ENCODE measurements around the gene GPS1. TPM values are rescaled to one million over a fixed set of nuclear protein-coding genes. Genes with fewer than 3 reads are reported as not detected.

Gene GPS1
- total and polyA plus RNA-seq, 9 of the 15 experiments (the other 6 are each of a cell fraction or from before 2014, with no cell fraction given): 3.1 to 167 (median 69.9) TPM

DNA sequence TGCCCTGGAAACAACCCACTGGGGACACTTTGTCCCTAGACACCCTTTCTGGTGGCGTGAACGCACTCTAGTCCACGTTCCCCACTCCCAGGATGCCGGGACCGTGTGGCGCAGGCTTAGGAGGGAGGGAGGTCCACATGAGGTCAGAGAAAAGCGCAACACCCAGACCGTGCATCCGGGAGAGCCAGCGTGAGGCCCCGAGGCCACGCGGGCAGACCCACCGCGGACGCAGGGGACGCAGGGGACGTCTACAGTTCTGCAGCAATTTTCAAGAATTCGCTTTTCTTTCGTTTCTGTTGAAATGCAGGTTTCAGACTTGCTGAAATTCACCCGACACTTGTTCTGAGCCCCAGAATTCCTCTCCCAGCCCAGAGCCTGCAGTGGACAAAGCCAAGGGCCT, 4.8 kb upstream of the GPS1 start:
- FAIRE-seq: no peak
- Histone ChIP-seq H3K27ac (ENCODE audit: extremely low read depth, low read depth, low read length) (no peak overlapping the region), H3K4me3 (no peak overlapping the region), H3K9me1 (ENCODE audit: control insufficient read depth, insufficient read depth, low read length) (peaks cover 2% of the 10 kb centered on the region), H3K4me1 (replicated peaks in 1 of 2; ENCODE audit: control insufficient read depth in 2 of 2, insufficient read depth in 2 of 2, low read length in 2 of 2) (peaks cover 6 to 65% of the 10 kb centered on the region in 2 experiments; a peak in 3 of 5 replicates), H3K9me3 (replicated peaks; ENCODE audit: control insufficient read depth, insufficient read depth, low read depth, low read length) (no peaks in the 10 kb centered on the region), H3K79me2 (ENCODE audit: control insufficient read depth, insufficient read depth, low read length) (peaks cover 12% of the 10 kb centered on the region; the same call in 2 of the 3 replicates), H4K20me1 (replicated peaks; ENCODE audit: control insufficient read depth, insufficient read depth, low read length) (no peaks in the 10 kb centered on the region), H3K27me3 (ENCODE audit: control insufficient read depth in 2 of 2, insufficient read depth in 2 of 2, low read length in 2 of 2) (no peaks in the 10 kb centered on the region), H3K36me3 (ENCODE audit: control insufficient read depth, insufficient read depth, low read length) (peaks cover 36% of the 10 kb centered on the region; the same call in 2 of the 3 replicates), H3K9ac (ENCODE audit: insufficient read depth in 1 of 2, low read depth in 2 of 2, low read length in 2 of 2) (peak overlapping the region in 1 of 2 experiments; percentile 65; a peak in 1 of 4 replicates), H2AFZ (ENCODE audit: low read depth, low read length) (no peak overlapping the region), H3K4me2 (ENCODE audit: insufficient read depth, low read length) (no peak overlapping the region)
- intact Hi-C loops (cut with micrococcal nuclease) (no loop called here), in situ Hi-C loops (cut with MboI) (no loop called here)
- TF ChIP-seq, protein P1, sequence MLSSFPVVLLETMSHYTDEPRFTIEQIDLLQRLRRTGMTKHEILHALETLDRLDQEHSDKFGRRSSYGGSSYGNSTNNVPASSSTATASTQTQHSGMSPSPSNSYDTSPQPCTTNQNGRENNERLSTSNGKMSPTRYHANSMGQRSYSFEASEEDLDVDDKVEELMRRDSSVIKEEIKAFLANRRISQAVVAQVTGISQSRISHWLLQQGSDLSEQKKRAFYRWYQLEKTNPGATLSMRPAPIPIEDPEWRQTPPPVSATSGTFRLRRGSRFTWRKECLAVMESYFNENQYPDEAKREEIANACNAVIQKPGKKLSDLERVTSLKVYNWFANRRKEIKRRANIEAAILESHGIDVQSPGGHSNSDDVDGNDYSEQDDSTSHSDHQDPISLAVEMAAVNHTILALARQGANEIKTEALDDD (IDR thresholded peaks at IDR 0.05): no peak
- no peak for TF ChIP-seq SP2 (IDR thresholded peaks at IDR 0.05; ENCODE audit: extremely low read depth, low read depth, low read length, poor library complexity, severe bottlenecking)
- no peak for TF ChIP-seq RUNX1 (IDR thresholded peaks at IDR 0.05; ENCODE audit: low read depth)
- TF ChIP-seq MEF2A (IDR thresholded peaks at IDR 0.05; ENCODE audit: control insufficient read depth, low read depth, low read length): no peak
- TF ChIP-seq BCL6 (CRISPR knock-in tag; IDR thresholded peaks at IDR 0.05): no peak
- TF ChIP-seq HMGN3 (IDR thresholded peaks at IDR 0.05; ENCODE audit: borderline replicate concordance, extremely low read depth, insufficient read length, low read depth, low read length): no peak
- no peak for TF ChIP-seq SMAD1 (IDR thresholded peaks at IDR 0.05; ENCODE audit: low read depth, low read length, partially characterized antibody)
- no peak for TF ChIP-seq GABPA (tag; conservative IDR thresholded peaks at IDR 0.05; ENCODE audit: low read depth)
- no peak for TF ChIP-seq FOXJ3 (CRISPR knock-in tag; IDR thresholded peaks at IDR 0.05)
- no peak for TF ChIP-seq HMG20B (CRISPR knock-in tag; IDR thresholded peaks at IDR 0.05)
- no peak for TF ChIP-seq TAL1 (IDR thresholded peaks at IDR 0.05)
- TF ChIP-seq, protein P2, sequence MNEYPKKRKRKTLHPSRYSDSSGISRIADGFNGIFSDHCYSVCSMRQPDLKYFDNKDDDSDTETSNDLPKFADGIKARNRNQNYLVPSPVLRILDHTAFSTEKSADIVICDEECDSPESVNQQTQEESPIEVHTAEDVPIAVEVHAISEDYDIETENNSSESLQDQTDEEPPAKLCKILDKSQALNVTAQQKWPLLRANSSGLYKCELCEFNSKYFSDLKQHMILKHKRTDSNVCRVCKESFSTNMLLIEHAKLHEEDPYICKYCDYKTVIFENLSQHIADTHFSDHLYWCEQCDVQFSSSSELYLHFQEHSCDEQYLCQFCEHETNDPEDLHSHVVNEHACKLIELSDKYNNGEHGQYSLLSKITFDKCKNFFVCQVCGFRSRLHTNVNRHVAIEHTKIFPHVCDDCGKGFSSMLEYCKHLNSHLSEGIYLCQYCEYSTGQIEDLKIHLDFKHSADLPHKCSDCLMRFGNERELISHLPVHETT (CRISPR knock-in tag; conservative IDR thresholded peaks at IDR 0.05 in 1 of 2, IDR thresholded peaks at IDR 0.05 in 1 of 2): no peak
- TF ChIP-seq MECOM (CRISPR knock-in tag; IDR thresholded peaks at IDR 0.05): no peak
- no peak for TF ChIP-seq TEAD4 (IDR thresholded peaks at IDR 0.05; ENCODE audit: low read length)
- TF ChIP-seq TEAD4 (CRISPR knock-in tag; IDR thresholded peaks at IDR 0.05; ENCODE audit: borderline replicate concordance): no peak
- TF ChIP-seq NCOA2 (IDR thresholded peaks at IDR 0.05; ENCODE audit: partially characterized antibody in 2 of 2): no peak
- TF ChIP-seq HIVEP1 (CRISPR knock-in tag; IDR thresholded peaks at IDR 0.05): no peak
- TF ChIP-seq LEF1 (IDR thresholded peaks at IDR 0.05): no peak
- no peak for TF ChIP-seq CSDE1 (IDR thresholded peaks at IDR 0.05)
- TF ChIP-seq, protein P3, sequence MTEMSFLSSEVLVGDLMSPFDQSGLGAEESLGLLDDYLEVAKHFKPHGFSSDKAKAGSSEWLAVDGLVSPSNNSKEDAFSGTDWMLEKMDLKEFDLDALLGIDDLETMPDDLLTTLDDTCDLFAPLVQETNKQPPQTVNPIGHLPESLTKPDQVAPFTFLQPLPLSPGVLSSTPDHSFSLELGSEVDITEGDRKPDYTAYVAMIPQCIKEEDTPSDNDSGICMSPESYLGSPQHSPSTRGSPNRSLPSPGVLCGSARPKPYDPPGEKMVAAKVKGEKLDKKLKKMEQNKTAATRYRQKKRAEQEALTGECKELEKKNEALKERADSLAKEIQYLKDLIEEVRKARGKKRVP (CRISPR knock-in tag; IDR thresholded peaks at IDR 0.05): no peak
- no TSS peak for BruUV-seq (replicated peaks)
- 82% methylated on average over 19 of the region's 21 CpGs for WGBS (ENCODE audit: insufficient coverage, low coverage, missing lambda C conversion rate)
- ATAC-seq: no peak
- CTCF ChIA-PET (ENCODE audit: low intra/inter-chr PET ratio): no interaction called here
- POLR2A ChIA-PET: no interaction called here
- DNase-seq (ENCODE audit: extremely low read depth in 1 of 4, low spot score in 3 of 4): peak in 1 of 4 experiments; percentile 9

Data from K562 (cell line).